Frontal cortex (tissue), 4 donors: ENCODE results near the gene E2F2. TPM values are rescaled to one million over a fixed set of nuclear protein-coding genes. Genes with fewer than 3 reads are reported as not detected.
"Not testable (repeated sequence)": the region's sequence is repeated elsewhere in the genome, so short reads cannot be mapped to it uniquely, and the experiment has no call there.

Source experiments
- DNase-seq, 2 donors: peaks; one replicate each; pipeline ENCODE4 v3.0.0; 2012; ENCODE audit warnings: low spot score in 2 of 2
- FAIRE-seq: peaks from 2 replicates; lab custom pipeline; 2012; peaks lifted over from hg19 to GRCh38; lab: Jason Lieb, UNC
- total RNA-seq: library from RNA; depleted of rRNA; stranded (reverse); fragments of >200 nt; gene quantifications from one replicate; pipeline ENCODE4 v1.2.3, GENCODE V29; 2014
- donor health status: control.
- donor health status: control.
- donor health status: control.

The E2F2 gene
- total RNA-seq, 1 donor from 2014 or later, result 1.2 TPM

DNA sequence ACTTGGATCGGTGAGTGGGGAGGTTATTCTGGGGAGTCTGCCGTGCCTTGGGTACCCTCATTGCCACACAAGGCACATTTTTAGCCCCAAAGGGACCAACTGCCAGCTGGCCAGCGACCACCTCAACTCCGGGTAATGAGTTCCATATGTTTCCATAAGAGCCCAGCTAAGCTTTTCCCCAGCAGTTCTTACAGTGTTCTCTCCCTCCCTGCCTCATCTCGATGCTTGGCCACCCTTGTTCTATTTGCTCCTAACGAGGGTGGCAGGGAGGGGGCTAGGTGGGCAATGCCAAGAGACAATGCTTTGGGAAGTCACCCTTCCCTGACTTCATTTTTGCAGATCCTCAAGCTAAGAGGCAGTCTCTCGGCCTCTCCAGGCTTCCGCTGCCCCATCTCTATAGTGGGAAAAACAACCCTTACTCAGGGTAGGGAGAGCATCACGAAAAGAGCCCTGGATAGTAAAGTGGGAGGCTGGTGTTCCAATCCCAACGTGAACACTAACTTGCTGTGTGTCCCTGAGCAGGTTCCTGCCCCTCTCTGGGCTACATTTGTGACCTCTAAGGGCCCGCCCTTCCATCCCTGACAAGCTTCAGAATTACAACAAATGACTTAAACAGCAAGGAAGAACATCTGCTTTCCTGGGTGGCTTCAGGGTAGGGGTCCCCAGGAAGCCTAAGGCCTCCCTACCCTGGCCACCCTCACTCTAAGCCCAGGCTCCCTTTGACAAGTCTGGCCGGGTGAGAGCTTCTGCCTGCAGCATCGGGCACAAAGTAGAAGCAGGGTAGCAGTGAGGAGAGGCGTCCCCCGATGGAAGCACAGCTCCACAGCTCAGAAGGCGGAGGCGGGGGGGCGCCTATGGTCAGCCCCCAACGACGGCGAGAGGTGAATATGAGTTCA lies 22.4 kb upstream of the E2F2 start:
- no peak for FAIRE-seq
- no peak for DNase-seq

DNA sequence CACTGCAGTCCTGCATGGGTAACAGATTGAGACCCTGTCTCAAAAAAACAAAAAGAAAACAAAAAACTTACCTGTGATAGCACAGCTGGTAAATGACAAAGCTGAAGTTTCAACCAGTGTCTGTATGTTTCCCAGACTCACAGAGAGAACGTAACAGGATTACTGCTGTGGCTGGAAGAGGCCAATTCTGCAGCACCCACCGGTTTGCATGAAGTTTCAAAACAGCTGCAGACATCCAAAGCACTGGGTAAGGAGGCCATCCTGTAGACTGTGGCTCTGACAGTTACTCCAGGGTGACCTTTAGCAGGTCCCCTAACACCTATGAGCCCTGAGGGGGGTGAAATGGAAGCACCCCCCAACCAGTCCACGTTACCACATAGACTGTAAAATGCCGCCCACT lies 20.8 kb upstream of the E2F2 start:
- no peak for FAIRE-seq

DNA sequence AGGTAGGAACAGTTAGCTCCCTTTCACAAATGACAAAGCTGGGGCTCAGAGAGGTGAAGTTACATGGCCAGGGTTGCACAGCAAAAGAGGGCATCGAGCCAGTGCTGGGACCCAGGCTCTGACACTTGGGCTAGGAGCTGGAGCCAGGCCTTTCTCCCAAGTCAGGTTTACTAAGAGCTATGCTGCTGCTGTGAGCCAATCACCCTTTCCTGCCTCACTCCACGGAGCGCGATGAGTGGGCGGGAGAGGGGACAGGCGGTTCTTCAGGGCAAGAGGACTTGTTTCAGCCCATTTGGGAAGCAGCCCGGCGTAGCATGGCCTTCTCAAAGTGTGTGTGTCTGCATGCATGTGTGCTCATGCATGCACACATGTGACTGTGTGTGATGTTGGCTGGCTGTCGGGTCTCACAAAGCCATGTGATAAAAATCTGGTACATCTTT lies 17.7 kb upstream of the E2F2 start:
- FAIRE-seq, result no peak

More for the DNA sequence above, 20.8 kb upstream of the E2F2 start:
- no peak for DNase-seq

DNA sequence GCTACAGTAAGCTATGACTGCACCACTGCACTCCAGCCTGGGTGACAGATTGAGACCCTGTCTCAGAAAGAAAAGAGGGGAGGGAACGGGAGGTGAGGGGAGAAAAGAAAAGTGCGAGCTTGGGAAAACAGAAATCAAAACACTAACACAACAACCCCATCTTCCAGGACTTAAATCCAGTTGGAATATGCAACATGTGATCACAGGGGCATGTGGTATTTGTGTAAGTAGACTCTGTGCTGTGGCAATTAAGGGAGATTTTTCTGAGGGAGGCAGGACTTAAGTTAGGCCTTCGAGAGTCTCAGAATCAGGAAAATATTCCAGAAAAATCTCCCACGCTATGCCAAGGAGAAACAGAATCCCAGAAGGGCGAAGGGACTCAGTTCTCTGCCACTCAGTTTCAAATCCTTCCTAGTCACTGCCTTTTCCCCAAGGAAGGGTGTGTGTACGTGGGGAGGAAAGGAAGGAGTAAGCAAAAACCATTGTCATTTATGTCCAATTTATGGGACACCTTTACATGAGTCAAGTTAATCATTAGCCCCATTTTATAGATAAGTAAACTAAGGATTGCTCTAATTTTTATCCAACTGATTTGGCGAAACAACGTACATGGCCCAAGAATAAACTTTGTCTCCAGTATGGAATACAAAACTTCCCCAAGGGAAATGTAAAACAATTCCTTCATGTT lies 16.0 kb upstream of the E2F2 start:
- FAIRE-seq, result no peak
- no peak for DNase-seq

More for the DNA sequence above, 17.7 kb upstream of the E2F2 start:
- no peak for DNase-seq

DNA sequence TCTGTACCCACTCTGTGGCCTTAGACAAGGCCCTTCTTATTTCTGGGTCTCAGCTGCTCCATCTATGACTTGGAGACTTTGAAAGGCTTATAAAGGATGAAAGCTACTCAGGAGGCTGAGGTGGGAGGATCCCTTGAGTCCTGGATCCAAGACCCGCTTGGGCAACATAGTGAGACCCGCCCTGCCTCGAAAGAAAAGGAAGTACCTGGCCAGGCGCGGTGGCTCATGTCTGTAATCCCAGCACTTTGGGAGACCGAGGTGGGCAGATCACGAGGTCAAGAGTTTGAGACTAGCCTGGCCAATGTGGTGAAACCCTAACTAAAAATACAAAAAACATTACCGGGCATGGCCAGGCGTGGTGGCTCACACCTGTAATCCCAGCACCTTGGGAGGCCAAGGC lies 14.8 kb upstream of the E2F2 start:
- no peak for DNase-seq
- FAIRE-seq, result no peak

DNA sequence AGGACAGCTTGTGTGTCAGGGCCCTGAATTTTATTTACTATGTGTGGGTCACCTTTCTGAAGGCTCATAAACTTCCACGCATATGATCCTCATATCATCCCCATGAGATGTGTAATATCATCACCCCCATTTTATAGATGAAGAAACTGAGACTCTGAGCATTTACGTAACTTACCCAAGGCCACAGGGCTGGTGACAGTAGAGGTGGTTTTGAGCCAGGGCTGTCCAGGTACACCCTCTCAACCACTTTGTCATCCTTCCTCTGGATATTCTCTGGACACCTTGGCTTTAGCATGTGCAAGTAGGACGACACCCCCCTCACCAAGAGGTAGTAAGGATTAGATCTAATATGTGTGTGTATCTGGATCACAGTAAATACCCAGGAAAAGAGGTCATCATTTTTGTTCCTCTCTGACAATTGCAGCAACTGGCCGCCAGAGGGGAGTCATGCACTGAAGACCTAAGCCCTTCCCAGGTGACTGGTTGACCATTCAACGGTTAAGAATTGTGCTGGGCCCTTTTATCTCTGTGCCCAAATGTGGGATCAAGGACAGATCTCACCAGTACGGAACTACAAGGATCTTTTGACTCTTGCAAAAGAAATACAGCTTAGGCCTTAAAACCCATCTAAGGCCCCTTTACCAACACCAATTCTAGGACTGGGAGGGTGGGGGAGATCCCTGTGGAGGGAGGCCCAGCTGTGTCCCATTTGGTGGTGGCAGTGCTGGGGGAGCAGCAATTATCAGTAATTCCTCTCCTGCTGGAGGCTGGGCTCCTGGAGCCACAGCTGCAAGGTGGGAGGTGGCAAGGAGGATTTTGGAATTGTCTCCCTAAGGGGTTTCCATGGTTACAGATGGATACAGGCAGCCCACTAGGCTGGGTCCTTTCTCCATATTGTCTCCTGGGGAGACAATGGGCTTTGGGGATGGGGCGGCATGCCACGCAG lies 13.7 kb upstream of the E2F2 start:
- FAIRE-seq, result no peak

DNA sequence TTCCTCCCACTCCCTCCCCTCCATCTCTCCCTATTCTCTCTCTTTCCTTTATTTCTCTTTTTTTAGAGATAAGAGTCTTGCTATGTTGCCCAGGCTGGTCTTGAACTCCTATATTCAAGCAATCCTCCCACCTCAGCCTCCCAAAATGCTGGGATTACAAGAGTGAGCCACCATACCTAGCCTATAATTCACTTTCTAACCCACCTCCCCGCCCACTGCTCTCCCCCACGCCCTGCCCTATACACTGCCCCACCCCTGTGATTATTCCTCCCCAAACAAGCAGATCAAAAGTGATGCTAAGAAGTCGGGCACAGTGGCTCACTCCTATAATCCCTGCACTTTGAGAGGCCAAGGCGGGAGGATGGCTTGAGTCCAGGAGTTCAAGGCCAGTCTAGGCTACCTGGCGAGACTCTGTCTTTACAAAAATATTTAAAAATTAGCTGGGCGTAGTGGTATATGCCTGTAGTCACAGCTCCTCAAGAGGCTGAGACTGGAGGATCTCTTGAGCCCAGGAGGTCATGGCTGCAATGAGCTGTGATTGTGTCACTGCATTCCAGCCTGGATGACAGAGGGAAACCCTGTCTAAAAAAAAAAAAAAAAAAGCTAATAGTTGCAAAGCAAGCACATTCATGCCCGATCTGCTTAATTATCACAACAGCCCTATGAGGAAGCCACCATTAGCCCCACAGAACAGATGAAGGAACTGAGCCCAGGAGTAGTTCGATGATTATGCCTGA lies 12.8 kb upstream of the E2F2 start:
- DNase-seq (no peak), FAIRE-seq (no peak)

More for the DNA sequence above, 13.7 kb upstream of the E2F2 start:
- DNase-seq, result peak; percentile 59 to 73

DNA sequence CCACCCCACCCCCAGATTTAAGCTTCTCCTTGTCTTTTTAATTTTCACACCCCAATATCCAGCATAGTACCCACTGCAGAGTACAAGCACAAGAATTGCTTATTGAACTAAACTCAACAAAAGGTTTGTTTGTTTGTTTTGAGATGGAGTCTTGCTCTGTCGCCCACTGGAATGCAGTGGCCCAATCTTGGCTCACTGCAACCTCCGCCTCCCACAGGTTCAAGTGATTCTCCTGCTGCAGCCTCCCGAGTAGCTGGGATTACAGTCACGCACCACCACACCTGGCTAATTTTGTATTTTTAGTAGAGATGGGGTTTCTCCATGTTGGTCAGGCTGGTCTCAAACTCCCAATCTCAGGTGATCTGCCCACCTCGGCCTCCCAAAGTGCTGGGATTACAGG lies 11.9 kb upstream of the E2F2 start:
- DNase-seq, FAIRE-seq: not testable (repeated sequence)

DNA sequence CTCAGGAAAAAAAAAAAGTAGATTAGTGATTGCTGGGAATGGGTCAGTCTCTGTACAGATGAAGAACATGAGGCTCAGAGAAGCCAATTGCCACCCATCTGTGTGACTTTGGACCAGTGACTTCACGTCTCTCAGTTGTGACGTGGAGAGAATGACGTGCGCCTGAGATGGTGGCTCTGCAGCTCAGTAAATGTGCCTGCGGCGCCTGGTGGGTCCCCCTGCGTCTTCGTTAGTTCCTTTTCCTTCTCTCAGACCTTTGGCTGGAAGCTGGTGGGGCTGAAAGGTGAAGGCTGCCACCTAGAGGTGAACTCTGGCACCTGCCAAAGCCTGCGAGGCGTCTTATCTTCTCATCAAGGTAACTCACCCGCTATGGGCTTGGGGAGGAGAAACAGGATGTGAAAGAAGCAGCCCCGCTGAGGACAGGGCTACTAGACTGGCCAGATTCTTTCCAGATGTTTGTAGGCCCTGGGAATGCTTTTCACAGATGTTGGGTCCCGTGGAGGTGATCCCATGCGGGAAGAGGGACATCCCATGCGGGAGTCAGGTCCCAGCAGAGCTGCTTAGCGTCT lies 8.7 kb upstream of the E2F2 start:
- FAIRE-seq, result no peak
- DNase-seq, result peak; percentile 63 to 85

DNA sequence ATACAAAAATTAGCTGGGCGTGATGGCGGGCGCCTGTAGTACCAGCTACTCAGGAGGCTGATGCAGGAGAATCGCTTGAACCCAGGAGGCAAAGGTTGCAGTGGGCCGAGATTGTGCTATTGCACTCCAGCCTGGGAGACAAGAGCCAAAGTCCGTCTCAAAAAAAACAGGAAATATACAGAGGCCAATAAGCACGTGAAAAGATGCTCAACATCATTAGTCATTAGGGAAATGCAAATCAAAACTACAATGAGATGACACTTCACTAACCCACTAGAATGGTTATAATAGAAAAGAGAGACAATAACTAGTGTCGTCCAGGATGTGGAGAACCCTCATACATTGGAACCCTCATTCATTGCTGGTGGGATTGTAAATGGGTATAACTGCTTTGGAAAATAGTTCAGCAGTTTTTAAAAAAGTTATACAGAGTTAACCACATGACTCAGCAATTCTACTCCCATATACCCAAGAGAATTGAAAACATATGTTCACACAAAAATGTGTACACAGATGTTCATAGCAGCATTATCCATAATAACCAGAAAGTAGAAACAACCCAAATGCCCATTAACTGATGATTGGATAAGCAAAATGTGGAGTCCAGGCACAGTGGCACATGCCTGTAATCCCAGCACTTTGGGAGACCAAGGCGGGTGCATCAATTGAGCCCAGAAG lies 6.4 kb upstream of the E2F2 start:
- DNase-seq, result no peak
- no peak for FAIRE-seq

DNA sequence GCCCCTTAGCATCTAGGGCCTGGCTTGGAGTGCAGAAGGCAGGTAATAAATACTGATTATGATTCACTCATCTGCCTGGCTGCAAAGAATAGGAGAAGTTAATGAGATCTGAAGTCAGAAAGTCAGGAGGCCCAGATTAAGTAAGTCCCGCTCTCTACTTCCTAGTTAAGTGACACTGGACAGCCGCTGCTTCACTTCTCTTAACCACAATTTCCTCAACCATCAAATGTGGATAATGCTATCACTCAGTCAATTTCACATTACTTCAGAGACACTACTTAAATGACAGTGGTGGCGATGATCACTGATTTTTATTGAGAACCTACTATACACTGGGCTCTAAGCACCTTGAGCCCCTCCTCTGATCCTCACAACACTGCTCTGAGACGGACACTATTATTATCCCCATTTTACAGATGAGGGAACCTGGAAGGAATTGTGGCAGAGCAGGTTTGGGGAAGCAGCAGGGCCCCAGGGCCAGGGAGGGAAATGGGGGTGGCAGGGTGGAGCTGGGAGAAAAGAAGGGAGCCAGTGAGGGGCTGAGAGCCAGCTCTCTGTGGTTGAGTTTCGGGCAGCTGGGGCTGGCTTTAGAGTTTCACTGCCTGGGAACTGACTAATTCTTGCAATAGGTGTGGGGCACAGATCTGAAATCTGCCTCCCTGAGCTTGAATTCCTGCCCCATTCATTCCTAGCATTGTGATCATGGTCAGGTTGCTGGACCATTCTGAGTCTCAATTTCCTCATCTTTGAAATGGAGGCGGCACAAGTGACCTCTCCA lies 2.4 kb upstream of the E2F2 start:
- DNase-seq (no peak), FAIRE-seq (no peak)

DNA sequence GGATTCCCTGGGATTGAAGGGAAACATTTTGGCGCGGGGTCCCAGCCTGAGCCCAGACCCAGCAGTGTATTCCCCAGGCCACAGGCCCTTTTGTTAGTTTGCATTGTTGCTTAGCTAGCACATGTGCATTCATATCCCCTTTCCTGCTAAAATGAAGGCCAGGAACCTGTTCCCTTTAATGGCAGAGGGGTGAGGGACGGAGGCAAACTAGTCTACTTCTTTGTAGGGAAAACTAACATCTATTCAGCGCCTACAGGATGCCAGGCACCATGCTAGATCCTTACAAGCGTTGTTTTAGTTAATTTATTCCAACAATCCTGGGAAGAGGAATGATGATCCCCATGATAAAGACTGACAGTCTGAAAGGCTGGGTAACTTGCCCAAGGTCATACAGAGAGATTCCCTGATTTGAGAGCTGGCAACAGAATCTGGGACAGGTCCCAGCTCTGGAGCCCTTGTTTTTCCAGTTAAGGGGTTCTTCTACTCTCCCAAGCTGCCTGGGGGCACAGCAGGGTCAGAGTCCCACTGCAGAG lies 595 bp upstream of the E2F2 start:
- DNase-seq (no peak), FAIRE-seq (no peak)

DNA sequence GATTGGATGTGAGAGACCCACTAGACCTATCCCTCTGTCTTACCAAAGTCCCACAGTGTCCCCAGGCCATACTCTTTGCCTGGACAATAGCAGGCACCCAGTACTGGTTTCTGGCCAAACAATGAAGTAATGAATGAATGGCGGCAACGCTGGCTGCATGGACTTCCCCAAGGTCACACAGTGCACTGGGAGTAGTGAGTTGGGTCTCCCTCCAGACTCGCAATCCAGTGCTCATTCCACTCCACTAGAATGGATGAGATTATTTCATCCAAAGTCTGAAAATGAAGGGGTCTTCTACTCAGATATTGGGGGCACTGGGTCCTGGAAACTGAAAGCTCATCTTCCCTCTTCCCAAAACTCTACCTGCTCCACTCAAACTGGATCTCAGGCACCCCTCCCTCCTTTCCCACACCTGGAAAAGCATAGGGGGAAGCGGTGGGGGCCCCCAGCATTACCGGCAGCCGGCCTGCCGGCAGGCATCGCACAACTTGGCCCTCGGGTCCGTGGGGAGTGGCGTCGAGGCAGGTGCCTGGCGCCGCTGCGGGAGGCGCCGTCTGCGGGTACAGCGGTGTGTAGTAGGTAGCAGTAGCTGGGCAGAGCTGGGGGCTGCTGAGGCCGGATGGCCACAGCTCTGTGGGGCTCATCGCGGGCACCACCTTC lies 816 bp downstream of the E2F2 start:
- no peak for FAIRE-seq

DNA sequence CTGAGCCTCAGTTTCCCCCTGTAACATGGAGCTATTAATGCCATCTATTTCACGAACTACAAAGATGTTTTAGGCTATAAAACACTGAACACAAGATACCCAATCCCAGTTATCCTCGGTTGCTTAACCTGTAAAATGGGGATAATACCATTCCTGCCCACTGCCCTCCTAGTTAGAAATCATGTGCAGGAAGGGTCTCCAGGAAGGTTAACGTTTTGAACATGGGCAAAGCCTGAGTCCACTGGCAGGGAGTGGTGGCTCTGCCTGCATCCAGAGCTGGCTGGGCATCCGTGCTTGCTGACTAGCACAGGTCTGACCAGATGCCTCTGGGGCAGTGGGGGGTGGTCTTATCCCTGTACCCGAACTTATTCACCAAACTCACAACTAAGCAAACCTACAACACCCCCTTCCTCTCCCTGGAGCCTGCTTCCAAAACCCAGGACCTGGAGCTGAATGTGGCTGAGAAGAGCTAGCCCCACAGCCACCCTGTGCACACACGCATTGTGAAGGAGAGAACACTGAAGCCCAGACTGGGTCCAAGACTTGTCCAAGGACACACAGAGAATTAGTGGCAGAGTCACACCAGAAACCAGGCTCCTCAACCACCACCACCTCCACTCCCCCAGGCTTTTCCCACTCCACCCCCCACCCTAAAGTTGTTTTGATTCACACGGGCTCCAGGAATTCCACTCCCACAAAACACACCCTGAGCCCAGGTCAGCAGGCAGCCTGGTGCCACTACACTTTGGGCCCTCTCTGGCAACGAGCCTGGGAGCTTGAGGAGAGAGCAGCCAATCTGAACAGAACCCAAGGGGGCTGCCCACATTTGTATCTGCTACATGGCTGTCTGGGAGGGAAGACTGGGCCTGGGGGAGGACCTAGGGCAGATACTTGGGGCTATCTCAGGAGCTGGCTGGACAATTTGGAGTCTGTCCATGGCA lies 1.6 kb downstream of the E2F2 start:
- FAIRE-seq (no peak), DNase-seq (no peak)

More for the DNA sequence above, 816 bp downstream of the E2F2 start:
- DNase-seq, result no peak

DNA sequence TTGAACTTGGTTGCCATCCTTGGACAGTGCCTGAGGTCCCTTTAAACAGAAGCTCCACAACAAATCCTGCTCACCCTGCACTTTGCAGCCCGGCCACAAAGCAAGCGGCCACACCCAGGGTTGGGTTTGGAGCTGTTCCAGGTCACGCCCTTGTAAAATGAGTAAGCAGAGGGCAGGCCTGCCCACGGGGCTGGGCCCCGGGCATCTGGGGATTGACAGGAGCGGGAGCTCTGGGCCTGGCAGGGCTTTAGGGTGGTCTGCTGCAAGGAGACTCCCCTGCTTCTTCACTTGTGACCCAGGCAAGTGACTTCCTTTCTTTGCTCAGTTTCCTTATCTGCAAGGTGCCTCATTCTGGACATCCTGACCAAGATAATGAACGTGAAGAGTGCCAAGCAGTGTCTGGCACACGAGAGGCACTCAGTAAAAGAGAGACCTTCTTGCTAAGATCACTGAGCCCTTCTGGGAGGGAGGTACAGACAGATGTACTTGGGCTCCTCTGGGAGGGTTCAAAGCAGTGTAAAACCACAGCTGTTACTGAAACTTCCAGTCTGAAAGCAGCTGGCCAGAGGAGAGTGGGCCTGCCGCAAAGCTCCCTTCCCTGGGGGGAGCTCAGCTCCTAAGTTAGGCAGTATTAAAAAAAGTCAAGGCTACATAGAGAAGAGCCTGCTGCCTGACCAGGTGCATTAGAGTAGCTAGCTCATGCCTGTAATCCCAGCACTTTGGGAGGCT lies 2.6 kb downstream of the E2F2 start:
- FAIRE-seq, result no peak
- DNase-seq, result no peak
